SK-N-SH (cell line): ENCODE measurements around the gene RGS6. TPM values are rescaled to one million over a fixed set of nuclear protein-coding genes. Genes with fewer than 3 reads are reported as not detected.

Experiments used
- CTCF ChIA-PET: fragments of 300-600, 350-600 bp; formaldehyde crosslinking; extraction: SDS; loops from one replicate; lab custom pipeline; 2021; lab: Yijun Ruan, JAX
- POLR2A ChIA-PET: fragments of 350-600 bp; sonication (Branson Sonifier 250); formaldehyde crosslinking; extraction: SDS; loops from one replicate; lab custom pipeline; 2020; ENCODE audit warnings: antibody characterized with exemption, inconsistent platforms; lab: Yijun Ruan, JAX
- DNase-seq: peaks from one replicate; pipeline ENCODE4 v3.0.0; 2012
- H2AFZ ChIP-seq: fragments of 200-600 bp; sonication (generic); 2 replicates; pipeline ENCODE4 v1.8.1; 2016; ENCODE audit warnings: antibody characterized with exemption, mild to moderate bottlenecking, low read depth
- H3F3A ChIP-seq: fragments of 200-600 bp; sonication (generic); replicated peaks from 2 replicates; pipeline ENCODE3; 2016; ENCODE audit warnings: antibody characterized with exemption, mild to moderate bottlenecking; ENCODE audit not compliant: insufficient read depth
- H3K27ac ChIP-seq, 2 experiments: fragments of 200-500 bp in 1 of 2; fragments of 200-600 bp in 1 of 2; sonication (Bioruptor generic) in 1 of 2; sonication (generic), shearing (Covaris generic) in 1 of 2; 2 replicates each; pipeline versions ENCODE4 v1.5.1 to v1.6.1; 2014 to 2016; ENCODE audit warnings: low read depth in 2 of 2, inconsistent platforms in 1 of 2, low read length in 1 of 2, mild to moderate bottlenecking in 1 of 2, mixed read lengths in 1 of 2
- H3K27me3 ChIP-seq: fragments of 200-600 bp; sonication (generic), shearing (Covaris generic); 2 replicates; pipeline ENCODE4 v1.6.1; 2016; ENCODE audit warnings: mixed run types; ENCODE audit not compliant: insufficient read depth
- H3K36me3 ChIP-seq, 2 experiments: fragments of 200-500 bp in 1 of 2; fragments of 200-600 bp in 1 of 2; sonication (Bioruptor generic) in 1 of 2; sonication (generic) in 1 of 2; replicated peaks in 1 of 2; 2 replicates each; pipeline versions ENCODE3 to v1.5.1; 2014 to 2016; ENCODE audit warnings: low read length in 1 of 2, mild to moderate bottlenecking in 1 of 2; ENCODE audit not compliant: insufficient read depth in 2 of 2, control insufficient read depth in 1 of 2
- H3K4me1 ChIP-seq, 2 experiments: fragments of 200-500 bp in 1 of 2; fragments of 200-600 bp in 1 of 2; sonication (Bioruptor generic) in 1 of 2; sonication (generic), shearing (Covaris generic) in 1 of 2; 2 replicates each; pipeline versions ENCODE4 v1.5.1 to v1.6.1; 2014 to 2016; ENCODE audit warnings: low read depth in 1 of 2, low read length in 1 of 2, mixed run types in 1 of 2; ENCODE audit not compliant: insufficient read depth in 2 of 2, control insufficient read depth in 1 of 2
- H3K4me2 ChIP-seq: fragments of 200-600 bp; sonication (generic), shearing (Covaris generic); 2 replicates; pipeline ENCODE4 v1.6.1; 2017; ENCODE audit warnings: mixed run types
- H3K4me3 ChIP-seq, 2 experiments: fragments of 200-500 bp in 1 of 2; fragments of 200-600 bp in 1 of 2; sonication (Bioruptor generic) in 1 of 2; sonication (generic), shearing (Covaris generic) in 1 of 2; 2 replicates each; pipeline versions ENCODE4 v1.5.1 to v1.8.1; 2014 to 2016; ENCODE audit warnings: low read depth in 2 of 2, inconsistent platforms in 1 of 2, low read length in 1 of 2, mild to moderate bottlenecking in 1 of 2, mixed read lengths in 1 of 2, moderate library complexity in 1 of 2
- H3K79me2 ChIP-seq: fragments of 200-600 bp; sonication (generic); 2 replicates; pipeline ENCODE4 v1.8.1; 2017; ENCODE audit warnings: mild to moderate bottlenecking; ENCODE audit not compliant: insufficient read depth
- H3K9ac ChIP-seq: fragments of 200-600 bp; sonication (generic); 2 replicates; pipeline ENCODE4 v1.6.1; 2017; ENCODE audit warnings: mixed run types
- H3K9me2 ChIP-seq: fragments of 200-600 bp; sonication (generic); 2 replicates; pipeline ENCODE4 v1.6.1; 2017; ENCODE audit warnings: mixed run types
- H3K9me3 ChIP-seq: fragments of 200-600 bp; sonication (generic); 2 replicates; pipeline ENCODE4 v1.6.1; 2017; ENCODE audit warnings: mixed run types, mild to moderate bottlenecking, moderate library complexity
- H4K20me1 ChIP-seq: fragments of 200-600 bp; sonication (generic); 2 replicates; pipeline ENCODE4 v1.6.1; 2017; ENCODE audit warnings: mild to moderate bottlenecking, mixed run types; ENCODE audit not compliant: insufficient read depth
- CHD2 ChIP-seq: fragments of 150-350 bp; IDR thresholded peaks from 2 replicates; pipeline ENCODE4 v1.6.1; 2018; ENCODE audit warnings: low read length; ENCODE audit not compliant: partially characterized antibody
- EZH2phosphoT487 ChIP-seq: fragments of 200-600 bp; sonication (generic); IDR thresholded peaks from 2 replicates; pipeline ENCODE4 v1.6.1; 2017; ENCODE audit warnings: low read depth, mixed run types, mild to moderate bottlenecking, antibody characterized with exemption, moderate library complexity, borderline replicate concordance
- FOSL2 ChIP-seq: IDR thresholded peaks from 2 replicates; pipeline ENCODE4 v1.4.0; 2012; ENCODE audit warnings: low read depth, mild to moderate bottlenecking, moderate library complexity, borderline replicate concordance
- FOXJ3 ChIP-seq: sonication (generic); formaldehyde crosslinking; IDR thresholded peaks from 2 replicates; pipeline ENCODE4 v1.5.1; 2020; ENCODE audit warnings: mild to moderate bottlenecking, missing genetic modification reagents
- FOXM1 ChIP-seq: IDR thresholded peaks from 2 replicates; pipeline ENCODE4 v1.4.0; 2012; ENCODE audit warnings: low read depth, mild to moderate bottlenecking
- GATA2 ChIP-seq: sonication (generic); formaldehyde crosslinking; IDR thresholded peaks from 2 replicates; pipeline ENCODE4 v1.5.0; 2020; ENCODE audit warnings: mild to moderate bottlenecking, missing genetic modification reagents
- JUND ChIP-seq: IDR thresholded peaks from 2 replicates; pipeline ENCODE4 v1.4.0; 2012
- MEF2A ChIP-seq: IDR thresholded peaks from 2 replicates; pipeline ENCODE4 v1.4.0; 2012; ENCODE audit warnings: low read depth, borderline replicate concordance
- MXI1 ChIP-seq: IDR thresholded peaks from 2 replicates; pipeline ENCODE4 v1.6.1; 2012; ENCODE audit warnings: mild to moderate bottlenecking, low read depth, low read length, improper control_type of control experiment
- NFIC ChIP-seq: IDR thresholded peaks from 2 replicates; pipeline ENCODE4 v1.4.0; 2012; ENCODE audit warnings: borderline replicate concordance
- NRF1 ChIP-seq: IDR thresholded peaks from 2 replicates; pipeline ENCODE4 v1.6.1; 2012; ENCODE audit warnings: low read depth, mild to moderate bottlenecking, low read length
- RAD21 ChIP-seq: IDR thresholded peaks from 2 replicates; pipeline ENCODE4 v1.6.1; 2012; ENCODE audit warnings: mild to moderate bottlenecking, low read length
- RCOR1 ChIP-seq: fragments of 150-350 bp; IDR thresholded peaks from 2 replicates; pipeline ENCODE4 v1.6.1; 2017; ENCODE audit warnings: antibody characterized with exemption, low read length
- RFX5 ChIP-seq: IDR thresholded peaks from 2 replicates; pipeline ENCODE4 v1.6.1; 2012; ENCODE audit warnings: mild to moderate bottlenecking, improper control_type of control experiment, low read length
- RXRA ChIP-seq: IDR thresholded peaks from 2 replicates; pipeline ENCODE4 v1.4.0; 2012; ENCODE audit warnings: low read depth, mild to moderate bottlenecking, borderline replicate concordance
- SMC3 ChIP-seq: IDR thresholded peaks from 2 replicates; pipeline ENCODE4 v1.6.1; 2012; ENCODE audit warnings: low read depth, low read length, improper control_type of control experiment
- TEAD4 ChIP-seq: IDR thresholded peaks from 2 replicates; pipeline ENCODE4 v1.4.0; 2012; ENCODE audit warnings: mild to moderate bottlenecking, borderline replicate concordance; ENCODE audit not compliant: insufficient read depth
- YY1 ChIP-seq: IDR thresholded peaks from 2 replicates; pipeline ENCODE4 v1.4.0; 2012; ENCODE audit warnings: low read depth, mild to moderate bottlenecking
- WGBS: methylation state at CpG from one replicate; pipeline ENCODE4 v1.1.6; 2017; ENCODE audit warnings: low lambda C conversion rate; 5-methylcytosine and 5-hydroxymethylcytosine counted together
- polyA plus RNA-seq, 3 experiments: library from polyadenylated mRNA; depleted of rRNA; stranded (reverse); fragments of >200 nt; gene quantifications; 2 replicates each; pipeline ENCODE4 v1.2.3, GENCODE V29; 2012
- TF ChIP-seq, protein P1 (sequence below): IDR thresholded peaks from 2 replicates; pipeline ENCODE4 v1.4.0; 2012; ENCODE audit warnings: low read depth
- TF ChIP-seq, protein P2 (sequence below): fragments of 150-350 bp; IDR thresholded peaks from 2 replicates; pipeline ENCODE4 v1.6.1; 2016; ENCODE audit warnings: mild to moderate bottlenecking, low read depth, low read length
- TF ChIP-seq, protein P3 (sequence below): IDR thresholded peaks from 2 replicates; pipeline ENCODE4; 2012
- TF ChIP-seq, protein P4 (sequence below): fragments of 200-600 bp; sonication (generic); IDR thresholded peaks from 2 replicates; pipeline ENCODE4 v1.6.1; 2017; ENCODE audit warnings: antibody characterized with exemption, mild to moderate bottlenecking, moderate library complexity

The RGS6 gene
- polyA plus RNA-seq, 1 of the 3 experiments (the other 2 are of a cell fraction), result not detected

DNA sequence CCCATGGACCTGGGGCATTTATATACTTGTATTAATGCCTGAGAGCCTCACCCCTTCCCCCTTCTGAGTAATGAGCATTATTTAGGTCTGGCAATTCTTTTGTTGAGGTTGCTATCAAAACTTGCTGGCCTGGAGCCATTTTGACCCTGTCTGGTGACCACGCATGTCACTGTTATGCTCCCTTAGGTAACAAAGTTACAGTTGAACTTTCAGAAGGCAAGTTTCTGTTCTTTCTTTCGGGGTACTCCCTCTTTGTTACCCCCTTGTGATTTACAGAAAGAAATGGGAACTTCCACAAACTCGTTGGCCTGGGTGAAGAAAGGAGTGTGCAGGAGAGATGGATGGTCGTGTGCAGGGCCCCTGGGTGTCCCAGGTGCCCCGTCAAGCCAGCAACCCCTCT, 656.3 kb downstream of the RGS6 start:
- CTCF ChIA-PET, result interaction anchor here (0.5 to 1.3 kb wide), 2 partner anchors 72 to 316 kb away, joined by 3 to 4 read pairs; no protein-coding TSS in a partner anchor

DNA sequence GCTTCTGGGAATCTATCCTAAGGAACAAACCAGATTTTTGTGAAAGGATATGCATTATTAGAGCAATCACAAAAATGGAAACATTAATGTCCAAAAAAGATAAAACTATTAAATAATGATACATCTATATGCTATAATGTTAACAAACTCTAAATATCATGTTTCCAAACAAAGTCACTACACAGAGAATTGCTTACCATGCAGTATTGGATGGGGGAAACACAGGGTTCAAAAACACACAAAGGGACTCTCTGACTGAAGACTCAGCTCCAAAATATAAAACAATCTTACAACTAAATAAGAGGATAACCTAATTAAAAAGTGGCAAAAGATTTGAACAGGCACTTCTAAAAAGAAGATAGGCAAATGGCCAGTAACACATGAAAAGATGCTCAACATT, 657.4 kb downstream of the RGS6 start:
- Histone ChIP-seq H3K4me1 (peaks cover 0 to 5% of the 10 kb centered on the region in 2 experiments; a peak in 1 of 4 replicates), H3K9me2 (no peaks in the 10 kb centered on the region), H3K27ac (no peak overlapping the region), H3K27me3 (no peaks in the 10 kb centered on the region), H3K4me2 (no peak overlapping the region), H4K20me1 (no peaks in the 10 kb centered on the region), H2AFZ (no peak overlapping the region), H3K4me3 (no peak overlapping the region), H3F3A (no peaks in the 10 kb centered on the region), H3K9ac (no peak overlapping the region), H3K9me3 (no peaks in the 10 kb centered on the region), H3K79me2 (no peaks in the 10 kb centered on the region), H3K36me3 (no peaks in the 10 kb centered on the region)
- CTCF ChIA-PET, result interaction anchor here (0.7 kb wide), 1 partner anchor 72 kb away, joined by 3 read pairs; no protein-coding TSS in a partner anchor
- TF ChIP-seq FOXJ3 (CRISPR knock-in tag) (no peak), RXRA (no peak), EZH2phosphoT487 (no peak), MXI1 (no peak), CHD2 (no peak)
- TF ChIP-seq, protein P1, sequence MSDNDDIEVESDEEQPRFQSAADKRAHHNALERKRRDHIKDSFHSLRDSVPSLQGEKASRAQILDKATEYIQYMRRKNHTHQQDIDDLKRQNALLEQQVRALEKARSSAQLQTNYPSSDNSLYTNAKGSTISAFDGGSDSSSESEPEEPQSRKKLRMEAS, result no peak
- TF ChIP-seq, protein P2, sequence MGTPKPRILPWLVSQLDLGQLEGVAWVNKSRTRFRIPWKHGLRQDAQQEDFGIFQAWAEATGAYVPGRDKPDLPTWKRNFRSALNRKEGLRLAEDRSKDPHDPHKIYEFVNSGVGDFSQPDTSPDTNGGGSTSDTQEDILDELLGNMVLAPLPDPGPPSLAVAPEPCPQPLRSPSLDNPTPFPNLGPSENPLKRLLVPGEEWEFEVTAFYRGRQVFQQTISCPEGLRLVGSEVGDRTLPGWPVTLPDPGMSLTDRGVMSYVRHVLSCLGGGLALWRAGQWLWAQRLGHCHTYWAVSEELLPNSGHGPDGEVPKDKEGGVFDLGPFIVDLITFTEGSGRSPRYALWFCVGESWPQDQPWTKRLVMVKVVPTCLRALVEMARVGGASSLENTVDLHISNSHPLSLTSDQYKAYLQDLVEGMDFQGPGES, result no peak
- POLR2A ChIA-PET, result no interaction called here
- no peak for DNase-seq

More for the DNA sequence above, 656.3 kb downstream of the RGS6 start:
- POLR2A ChIA-PET, result no interaction called here
- no peaks in the 10 kb centered on the region for H4K20me1 ChIP-seq
- no peaks in the 10 kb centered on the region for H3F3A ChIP-seq
- no peaks in the 10 kb centered on the region for H3K9me3 ChIP-seq
- no peak overlapping the region for H3K4me3 ChIP-seq
- no peaks in the 10 kb centered on the region for H3K9me2 ChIP-seq
- H3K27ac ChIP-seq, result no peak overlapping the region
- H3K36me3 ChIP-seq, result no peaks in the 10 kb centered on the region
- TF ChIP-seq NRF1, result no peak
- no peak for TF ChIP-seq TEAD4
- TF ChIP-seq GATA2 (CRISPR knock-in tag), result no peak
- TF ChIP-seq RAD21, result no peak
- TF ChIP-seq RCOR1, result no peak
- TF ChIP-seq FOXM1, result no peak
- no peak for TF ChIP-seq FOXJ3 (CRISPR knock-in tag)
- no peak for TF ChIP-seq RFX5
- no peak for TF ChIP-seq MEF2A
- TF ChIP-seq, protein P2, result no peak
- TF ChIP-seq FOSL2, result no peak
- no peak for TF ChIP-seq YY1
- no peak for TF ChIP-seq SMC3
- TF ChIP-seq RXRA, result no peak
- no peak for TF ChIP-seq JUND
- no peak for TF ChIP-seq NFIC
- TF ChIP-seq, protein P3, sequence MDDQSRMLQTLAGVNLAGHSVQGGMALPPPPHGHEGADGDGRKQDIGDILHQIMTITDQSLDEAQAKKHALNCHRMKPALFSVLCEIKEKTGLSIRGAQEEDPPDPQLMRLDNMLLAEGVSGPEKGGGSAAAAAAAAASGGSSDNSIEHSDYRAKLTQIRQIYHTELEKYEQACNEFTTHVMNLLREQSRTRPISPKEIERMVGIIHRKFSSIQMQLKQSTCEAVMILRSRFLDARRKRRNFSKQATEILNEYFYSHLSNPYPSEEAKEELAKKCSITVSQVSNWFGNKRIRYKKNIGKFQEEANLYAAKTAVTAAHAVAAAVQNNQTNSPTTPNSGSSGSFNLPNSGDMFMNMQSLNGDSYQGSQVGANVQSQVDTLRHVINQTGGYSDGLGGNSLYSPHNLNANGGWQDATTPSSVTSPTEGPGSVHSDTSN, result no peak
- TF ChIP-seq, protein P4, sequence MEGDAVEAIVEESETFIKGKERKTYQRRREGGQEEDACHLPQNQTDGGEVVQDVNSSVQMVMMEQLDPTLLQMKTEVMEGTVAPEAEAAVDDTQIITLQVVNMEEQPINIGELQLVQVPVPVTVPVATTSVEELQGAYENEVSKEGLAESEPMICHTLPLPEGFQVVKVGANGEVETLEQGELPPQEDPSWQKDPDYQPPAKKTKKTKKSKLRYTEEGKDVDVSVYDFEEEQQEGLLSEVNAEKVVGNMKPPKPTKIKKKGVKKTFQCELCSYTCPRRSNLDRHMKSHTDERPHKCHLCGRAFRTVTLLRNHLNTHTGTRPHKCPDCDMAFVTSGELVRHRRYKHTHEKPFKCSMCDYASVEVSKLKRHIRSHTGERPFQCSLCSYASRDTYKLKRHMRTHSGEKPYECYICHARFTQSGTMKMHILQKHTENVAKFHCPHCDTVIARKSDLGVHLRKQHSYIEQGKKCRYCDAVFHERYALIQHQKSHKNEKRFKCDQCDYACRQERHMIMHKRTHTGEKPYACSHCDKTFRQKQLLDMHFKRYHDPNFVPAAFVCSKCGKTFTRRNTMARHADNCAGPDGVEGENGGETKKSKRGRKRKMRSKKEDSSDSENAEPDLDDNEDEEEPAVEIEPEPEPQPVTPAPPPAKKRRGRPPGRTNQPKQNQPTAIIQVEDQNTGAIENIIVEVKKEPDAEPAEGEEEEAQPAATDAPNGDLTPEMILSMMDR, result no peak
- no peak overlapping the region for H2AFZ ChIP-seq
- no peak for DNase-seq
- H3K4me1 ChIP-seq, result peaks cover 0 to 8% of the 10 kb centered on the region in 2 experiments; a peak in 1 of 4 replicates
- 29% methylated on average over 5 of the region's 5 CpGs for WGBS
- no peak overlapping the region for H3K4me2 ChIP-seq
- no peaks in the 10 kb centered on the region for H3K27me3 ChIP-seq
- no peak overlapping the region for H3K9ac ChIP-seq
- no peaks in the 10 kb centered on the region for H3K79me2 ChIP-seq
